ENCODE data around the gene NCAPD3.
"Not testable (repeated sequence)": the region's sequence is repeated elsewhere in the genome, so short reads cannot be mapped to it uniquely, and the experiment has no call there.

Gene NCAPD3, protein sequence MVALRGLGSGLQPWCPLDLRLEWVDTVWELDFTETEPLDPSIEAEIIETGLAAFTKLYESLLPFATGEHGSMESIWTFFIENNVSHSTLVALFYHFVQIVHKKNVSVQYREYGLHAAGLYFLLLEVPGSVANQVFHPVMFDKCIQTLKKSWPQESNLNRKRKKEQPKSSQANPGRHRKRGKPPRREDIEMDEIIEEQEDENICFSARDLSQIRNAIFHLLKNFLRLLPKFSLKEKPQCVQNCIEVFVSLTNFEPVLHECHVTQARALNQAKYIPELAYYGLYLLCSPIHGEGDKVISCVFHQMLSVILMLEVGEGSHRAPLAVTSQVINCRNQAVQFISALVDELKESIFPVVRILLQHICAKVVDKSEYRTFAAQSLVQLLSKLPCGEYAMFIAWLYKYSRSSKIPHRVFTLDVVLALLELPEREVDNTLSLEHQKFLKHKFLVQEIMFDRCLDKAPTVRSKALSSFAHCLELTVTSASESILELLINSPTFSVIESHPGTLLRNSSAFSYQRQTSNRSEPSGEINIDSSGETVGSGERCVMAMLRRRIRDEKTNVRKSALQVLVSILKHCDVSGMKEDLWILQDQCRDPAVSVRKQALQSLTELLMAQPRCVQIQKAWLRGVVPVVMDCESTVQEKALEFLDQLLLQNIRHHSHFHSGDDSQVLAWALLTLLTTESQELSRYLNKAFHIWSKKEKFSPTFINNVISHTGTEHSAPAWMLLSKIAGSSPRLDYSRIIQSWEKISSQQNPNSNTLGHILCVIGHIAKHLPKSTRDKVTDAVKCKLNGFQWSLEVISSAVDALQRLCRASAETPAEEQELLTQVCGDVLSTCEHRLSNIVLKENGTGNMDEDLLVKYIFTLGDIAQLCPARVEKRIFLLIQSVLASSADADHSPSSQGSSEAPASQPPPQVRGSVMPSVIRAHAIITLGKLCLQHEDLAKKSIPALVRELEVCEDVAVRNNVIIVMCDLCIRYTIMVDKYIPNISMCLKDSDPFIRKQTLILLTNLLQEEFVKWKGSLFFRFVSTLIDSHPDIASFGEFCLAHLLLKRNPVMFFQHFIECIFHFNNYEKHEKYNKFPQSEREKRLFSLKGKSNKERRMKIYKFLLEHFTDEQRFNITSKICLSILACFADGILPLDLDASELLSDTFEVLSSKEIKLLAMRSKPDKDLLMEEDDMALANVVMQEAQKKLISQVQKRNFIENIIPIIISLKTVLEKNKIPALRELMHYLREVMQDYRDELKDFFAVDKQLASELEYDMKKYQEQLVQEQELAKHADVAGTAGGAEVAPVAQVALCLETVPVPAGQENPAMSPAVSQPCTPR (N-terminal part only)

DNA sequence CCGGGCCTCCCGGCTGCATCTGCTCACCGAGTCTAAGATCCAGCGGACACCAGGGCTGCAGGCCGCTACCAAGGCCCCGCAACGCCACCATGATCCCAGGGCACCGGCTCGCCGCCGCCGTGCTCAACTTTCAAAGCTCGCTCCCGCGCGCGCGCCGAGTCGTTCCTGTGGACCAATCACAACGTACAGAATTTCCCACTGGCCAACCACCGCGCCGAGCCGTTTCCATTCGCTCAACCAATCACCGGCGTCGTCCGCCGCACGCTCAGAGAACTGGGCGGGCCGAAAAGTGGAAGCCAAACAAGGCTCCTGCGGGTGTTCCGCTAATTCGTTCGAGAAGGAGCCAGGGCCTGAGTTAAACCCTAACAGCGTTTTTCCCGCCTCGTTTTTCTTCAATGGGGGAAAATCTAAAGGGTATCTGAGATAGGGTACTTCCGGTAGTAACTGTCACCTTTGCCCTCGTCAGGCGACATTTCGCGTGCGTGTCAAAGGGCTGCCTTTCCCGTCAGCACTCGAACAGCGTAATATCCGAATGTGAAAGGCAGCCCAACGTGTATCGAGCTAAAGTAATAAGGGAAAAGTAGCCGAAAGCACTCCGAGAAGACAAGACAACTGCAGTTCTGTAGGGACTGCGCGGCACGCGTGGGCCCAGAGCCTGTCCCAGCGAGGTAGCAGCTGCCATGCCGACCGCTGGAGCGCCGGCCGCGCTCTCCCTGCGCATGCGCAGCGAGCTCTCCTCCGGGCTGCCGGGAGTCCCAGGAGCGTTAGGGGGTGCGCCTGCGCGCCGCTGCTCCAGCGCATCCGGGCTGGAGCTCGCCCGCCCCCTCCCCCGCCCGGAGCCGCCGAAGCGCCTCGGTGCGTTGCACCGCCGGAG, at the start of gene NCAPD3, which contains the start of gene VPS26B:
NCAPD3 (minus strand) TSS at position 132 of the 874 bp plus-strand sequence; CDS start at position 91, 41 bp downstream.
VPS26B (plus strand) TSS at position 836 of the 874 bp plus-strand sequence. CDS start 452 bp downstream, outside the sequence.
- DNase-seq, result peak; percentile 57

DNA sequence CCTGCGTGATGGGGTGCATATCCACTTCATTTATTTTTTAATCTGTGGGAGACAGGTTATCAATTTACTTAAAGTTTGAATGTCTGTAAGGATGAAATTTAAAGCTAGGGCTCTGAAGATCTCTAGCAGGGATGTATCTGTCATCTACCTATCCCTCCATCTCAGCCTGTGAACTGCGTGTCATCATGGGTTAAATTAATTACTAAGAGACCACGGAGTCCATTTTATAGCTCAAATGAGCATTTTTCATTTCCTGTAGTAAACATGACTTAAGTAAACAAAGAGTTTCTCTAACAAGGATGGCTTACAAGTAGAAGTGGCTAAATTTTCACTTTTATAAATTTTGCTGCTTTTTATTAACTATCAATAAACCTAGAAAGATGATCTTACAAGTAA, 49.5 kb upstream of the NCAPD3 start:
- DNase-seq, result no peak

DNA sequence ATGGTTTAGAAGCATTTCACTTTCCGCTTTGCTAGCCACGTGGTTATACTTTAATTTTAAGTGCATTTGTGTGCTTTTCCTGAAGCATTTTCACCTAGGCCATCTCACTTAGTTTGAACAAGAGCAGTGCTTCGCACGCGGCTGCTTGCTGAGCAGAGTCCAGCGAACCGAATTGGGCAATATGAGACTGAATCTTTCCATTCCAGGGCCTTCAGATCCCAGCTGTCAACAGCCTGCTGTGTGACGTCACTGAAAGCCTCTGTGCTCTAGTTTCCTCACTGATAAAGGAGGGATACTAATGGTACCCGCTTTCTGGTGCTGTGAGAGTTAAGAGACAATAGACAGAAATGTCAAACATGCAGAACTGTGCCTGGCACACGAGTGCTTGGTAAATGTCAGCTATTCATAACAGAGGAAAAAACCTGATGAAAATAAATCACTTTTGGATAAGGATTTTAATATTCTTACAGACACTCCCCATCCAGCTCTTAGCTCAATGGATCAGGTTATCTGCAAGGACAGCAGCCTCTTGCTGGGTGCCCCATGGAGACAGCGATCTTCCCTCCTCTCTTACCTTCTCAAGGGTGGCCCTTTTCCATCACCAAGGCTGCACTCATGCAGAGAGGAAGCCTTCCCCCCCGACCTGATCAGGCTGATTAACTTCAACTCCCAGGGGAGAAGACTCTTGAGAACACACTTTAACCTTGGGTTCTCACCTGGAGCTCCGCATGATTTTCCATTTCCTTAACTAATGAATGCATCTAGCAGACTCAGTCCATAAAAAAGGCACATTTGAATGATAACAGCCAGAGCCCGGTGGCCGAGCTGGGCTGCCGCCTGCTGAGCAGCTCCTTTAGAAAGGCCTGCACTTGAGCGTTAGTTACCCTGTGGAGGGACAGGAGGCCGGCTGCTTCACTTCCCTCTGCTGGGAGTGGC, 48.9 kb upstream of the NCAPD3 start:
- DNase-seq, result no peak

DNA sequence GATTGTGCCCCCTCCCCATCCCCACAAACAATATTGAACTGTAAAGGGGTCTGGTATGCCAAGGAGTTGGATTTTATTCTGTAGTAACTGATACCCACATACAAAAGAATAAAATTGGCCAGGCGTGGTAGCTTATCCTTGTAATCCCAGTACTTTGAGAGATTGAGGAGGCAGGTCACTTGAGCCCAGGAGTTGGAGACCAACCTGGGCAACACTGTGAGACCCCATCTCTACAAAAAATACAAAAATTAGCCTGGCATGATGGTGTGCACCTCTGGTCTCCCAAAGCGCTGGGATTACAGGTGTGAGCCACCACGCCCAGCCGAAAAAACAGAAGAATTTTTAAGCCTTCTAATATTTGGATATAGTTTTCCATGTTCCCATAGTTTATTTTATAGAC, 48.2 kb upstream of the NCAPD3 start:
- no peak for DNase-seq

DNA sequence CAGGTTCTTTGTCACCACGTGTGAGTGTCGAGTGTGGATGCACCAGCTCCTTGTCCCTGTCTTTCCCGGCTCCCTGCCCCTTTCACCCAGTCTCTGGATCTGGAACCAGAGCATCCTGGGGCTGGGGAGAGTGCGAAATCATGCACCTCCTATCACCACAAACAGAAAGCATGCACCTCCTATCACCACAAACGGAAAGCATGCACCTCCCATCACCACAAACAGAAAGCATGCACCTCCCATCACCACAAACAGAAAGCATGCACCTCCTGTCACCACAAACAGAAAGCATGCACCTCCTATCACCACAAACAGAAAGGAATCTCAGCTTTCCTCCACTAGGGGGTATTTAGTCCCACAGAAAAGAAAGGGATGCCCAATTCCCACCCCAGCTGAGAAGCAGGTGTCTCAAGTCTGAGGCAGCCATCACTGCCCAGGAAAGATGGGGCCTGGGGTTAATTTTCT, 46.5 kb upstream of the NCAPD3 start:
- no peak for DNase-seq

DNA sequence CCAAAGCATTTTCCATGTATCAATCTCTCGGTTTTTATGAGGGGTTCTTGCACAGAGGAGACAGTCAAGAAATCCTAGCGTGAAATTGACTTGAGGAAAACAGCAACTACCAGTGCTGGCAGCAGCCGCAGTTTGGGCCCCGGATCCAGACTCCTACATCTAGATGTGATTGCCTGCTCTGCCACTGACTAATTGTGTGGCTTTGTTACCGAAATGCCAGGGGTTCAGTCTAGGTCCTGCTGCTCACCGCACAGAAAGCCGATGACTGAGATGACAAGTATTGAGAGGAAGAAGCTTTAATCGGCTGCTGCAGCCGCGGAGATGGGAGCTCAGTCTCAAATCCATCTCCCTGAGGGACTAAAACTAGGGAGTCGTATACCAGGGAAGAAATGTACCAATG, 44.2 kb upstream of the NCAPD3 start:
- DNase-seq, result no peak

DNA sequence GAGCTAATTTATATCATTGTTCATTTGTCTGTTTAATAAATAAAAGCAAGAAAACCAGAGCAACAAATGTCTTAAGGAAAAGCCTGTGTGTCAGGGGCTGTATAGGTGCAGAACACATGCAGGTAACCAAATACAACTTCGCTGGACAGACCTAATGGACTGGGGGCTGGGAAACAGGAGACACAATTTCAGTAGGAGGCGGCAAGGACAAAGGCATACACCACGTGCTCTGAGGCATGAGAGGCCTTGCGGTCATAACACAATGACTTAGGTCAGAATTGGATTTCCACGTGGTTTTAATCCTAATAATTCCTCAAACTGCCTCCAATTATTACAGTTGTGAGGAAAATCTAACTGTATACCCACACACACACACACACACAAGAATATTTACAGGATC, 43.7 kb upstream of the NCAPD3 start:
- DNase-seq, result no peak

DNA sequence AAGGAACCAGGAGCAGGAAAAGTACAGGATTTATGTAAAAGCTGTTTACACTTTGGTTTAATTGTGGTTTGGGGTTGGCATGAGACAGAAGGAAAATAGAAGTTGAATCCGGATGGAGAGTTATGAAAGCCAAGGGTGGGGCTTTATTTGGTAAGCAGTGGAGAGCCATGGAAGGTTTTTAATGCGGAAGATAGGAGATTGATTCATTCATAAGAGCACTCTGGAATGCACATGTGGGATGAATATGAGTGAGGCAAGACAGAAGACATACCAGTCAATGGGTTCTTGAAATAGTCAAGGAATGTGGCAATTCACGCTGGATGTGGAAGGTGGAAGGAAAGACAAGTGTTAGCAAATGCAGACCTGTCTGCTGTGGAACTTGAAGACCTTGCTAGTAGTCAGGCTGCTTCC, 43.1 kb upstream of the NCAPD3 start:
- no peak for DNase-seq

DNA sequence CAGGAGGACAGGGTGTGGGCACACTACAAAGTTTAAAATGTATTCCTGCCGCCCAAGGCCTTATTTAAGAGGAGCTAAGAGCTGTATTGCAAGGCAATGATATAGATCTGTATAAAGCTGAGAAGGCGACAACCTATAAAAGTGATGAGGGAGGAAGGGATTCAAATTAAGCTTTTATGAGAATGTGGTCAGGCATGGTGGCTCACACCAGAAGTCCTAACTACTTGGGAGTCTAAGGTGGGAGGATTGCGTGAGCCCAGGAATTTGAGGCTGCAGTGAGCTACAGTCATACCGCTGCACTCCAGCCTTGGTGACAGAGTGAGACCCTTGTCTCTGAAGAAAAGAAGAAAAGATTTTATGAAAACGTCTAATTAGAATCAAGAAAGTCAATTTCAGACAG, 42.7 kb upstream of the NCAPD3 start:
- no peak for DNase-seq

DNA sequence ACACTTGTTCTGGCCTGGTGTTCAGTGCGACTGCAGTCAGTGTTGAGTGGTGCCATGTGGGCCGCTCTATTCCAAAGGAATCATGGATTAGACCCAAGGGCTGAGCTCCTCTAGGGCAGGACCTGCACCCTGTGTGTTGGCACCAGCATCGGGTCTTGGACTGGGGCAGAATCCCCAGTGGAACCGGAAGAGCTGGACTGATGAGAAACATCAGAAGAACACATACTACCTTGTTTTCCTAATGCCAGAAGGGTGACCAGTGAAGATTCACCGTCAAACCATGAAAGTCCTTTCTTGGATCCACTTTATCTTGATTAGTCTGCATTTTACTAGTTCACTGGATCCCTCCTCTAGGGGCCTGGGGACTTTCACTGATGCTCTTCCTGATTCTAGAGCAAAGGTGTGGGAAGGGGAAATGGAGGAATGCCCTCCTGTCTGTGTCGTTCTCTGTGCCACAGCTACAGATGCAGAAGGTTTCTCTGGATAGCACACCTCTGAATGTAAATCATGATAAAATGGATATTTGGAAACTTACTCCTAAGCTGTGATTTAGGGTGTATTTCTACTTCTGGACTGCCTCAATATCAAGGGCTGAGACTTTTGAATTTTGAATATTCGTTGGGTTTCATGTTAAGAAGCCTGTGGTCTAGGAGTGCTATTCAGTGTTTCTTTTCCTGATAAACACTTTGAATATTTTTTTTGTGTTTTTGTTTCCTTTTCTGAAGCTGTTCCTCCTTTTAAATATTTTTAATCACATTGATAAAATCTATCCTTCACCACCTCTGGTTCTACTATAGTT, 41.4 kb upstream of the NCAPD3 start:
- no peak for DNase-seq

DNA sequence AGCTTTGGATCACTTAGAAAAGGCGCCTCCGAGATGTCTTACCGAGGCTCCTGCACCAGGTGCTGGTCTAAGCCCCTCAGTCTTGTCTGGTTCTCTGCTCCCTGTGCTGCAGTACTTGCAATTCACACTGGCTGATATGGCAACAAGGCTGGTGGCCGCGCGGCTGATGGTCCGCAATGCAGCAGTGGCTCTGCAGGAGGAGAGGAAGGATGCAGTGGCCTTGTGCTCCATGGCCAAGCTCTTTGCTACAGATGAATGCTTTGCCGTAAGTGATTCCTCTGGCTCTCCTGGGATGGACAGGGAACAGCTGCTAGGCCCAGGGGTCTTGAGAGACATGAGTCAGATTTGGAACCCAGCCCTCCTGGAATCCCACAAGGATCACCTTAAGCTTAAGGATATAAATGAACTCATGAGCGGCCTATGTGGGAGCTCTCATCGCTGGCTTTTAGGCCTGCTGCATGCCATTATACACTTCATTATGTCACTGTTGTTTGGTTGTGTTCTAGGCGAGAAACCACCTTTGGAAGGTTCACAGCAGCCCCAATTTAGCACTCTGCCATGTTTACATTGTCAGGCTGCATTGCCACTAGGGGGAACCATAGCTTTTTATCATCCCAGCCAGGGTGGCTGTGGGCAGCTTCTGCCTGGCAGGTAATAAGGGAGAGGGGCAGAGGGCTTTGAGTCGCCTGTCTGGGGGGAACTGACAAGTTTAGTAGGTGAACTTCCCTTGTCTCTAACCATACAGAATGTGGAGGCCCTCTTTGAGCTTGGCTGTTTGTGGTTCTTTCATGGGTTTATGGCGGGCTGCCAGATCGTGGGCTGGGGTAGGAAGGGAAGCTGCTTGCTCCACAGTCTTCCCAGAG, 38.1 kb upstream of the NCAPD3 start:
- no peak for DNase-seq

DNA sequence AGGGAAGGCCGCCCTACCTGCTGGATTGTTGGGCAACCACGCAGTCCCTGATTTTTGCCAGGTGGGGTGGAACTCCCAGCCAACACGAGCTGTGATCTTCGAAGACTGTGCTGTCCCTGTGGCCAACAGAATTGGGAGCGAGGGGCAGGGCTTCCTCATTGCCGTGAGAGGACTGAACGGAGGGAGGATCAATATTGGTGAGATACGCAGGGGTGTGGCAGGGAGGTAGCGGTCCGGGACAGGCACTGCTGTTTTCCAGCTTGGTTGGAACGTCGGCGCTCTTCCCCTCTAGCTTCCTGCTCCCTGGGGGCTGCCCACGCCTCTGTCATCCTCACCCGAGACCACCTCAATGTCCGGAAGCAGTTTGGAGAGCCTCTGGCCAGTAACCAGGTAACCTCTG, 37.2 kb upstream of the NCAPD3 start:
- DNase-seq, result no peak

DNA sequence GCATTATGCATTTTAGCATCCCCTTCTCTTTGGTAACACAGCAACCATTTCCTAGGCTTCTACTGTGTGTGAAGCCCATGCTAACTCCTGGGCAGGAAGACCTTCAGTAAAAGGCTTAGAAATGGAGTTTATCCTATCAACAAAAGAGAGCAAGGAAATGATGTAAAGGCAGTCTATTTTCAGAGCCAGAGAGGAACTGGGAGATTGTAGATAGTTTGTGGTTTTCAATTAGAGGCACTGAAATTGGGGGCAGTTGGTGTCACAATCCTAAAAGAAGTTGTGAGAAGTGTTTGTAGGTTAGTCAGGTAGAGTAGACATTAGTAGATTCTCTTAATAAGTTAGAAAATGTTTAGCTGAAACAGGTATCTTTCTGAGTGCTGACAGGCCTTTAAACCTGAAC, 36.7 kb upstream of the NCAPD3 start:
- DNase-seq, result peak; percentile 24

DNA sequence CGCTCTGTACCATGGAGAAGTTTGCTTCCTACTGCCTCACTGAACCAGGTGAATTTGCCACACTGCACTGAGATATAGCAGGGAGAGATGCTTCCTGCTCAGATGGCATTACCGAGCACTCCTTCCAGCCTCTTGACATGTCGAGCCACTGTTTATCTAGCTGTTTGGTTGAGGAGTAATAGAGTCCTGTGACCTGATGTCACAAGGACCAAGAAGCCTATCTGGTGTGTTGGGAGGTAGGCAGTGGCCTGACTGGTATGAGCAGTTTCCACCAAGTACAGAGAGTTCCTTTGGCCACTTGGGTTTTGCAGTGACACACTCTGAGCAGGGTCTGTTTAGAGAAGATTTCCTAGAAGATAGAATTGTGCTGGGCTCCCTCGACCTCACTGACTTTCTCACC, 34.8 kb upstream of the NCAPD3 start:
- DNase-seq, result no peak

DNA sequence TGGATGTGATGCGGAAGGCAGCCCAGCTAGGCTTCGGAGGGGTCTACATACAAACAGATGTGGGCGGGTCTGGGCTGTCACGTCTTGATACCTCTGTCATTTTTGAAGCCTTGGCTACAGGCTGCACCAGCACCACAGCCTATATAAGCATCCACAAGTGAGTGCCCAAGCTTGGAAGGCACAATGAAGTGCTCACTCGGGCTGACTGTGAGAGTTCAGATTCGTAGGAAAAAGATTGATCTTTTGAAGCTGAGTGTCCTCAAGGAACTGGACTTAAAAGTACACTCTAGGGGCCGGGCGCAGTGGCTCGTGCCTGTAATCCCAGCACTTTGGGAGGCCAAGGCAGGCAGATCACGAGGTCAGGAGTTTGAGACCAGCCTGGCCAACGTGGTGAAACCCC, 33.3 kb upstream of the NCAPD3 start:
- no peak for DNase-seq

DNA sequence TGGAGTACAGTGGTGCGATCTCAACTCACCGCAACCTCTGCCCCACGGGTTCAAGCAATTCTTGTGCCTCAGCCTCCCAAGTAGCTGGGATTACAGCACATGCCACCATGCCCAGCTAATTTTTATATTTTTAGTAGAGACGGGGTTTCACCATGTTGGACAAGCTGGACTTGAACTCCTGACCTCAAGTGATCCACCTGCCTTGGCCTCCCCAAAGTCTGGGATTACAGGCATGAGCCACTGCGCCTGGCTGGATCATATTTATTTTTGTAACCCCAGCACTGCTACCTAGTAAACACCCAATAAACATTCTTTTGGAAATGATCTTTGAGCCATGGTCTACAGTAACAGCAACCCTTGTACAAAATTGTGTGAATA, 31.4 kb upstream of the NCAPD3 start:
- DNase-seq, result not testable (repeated sequence)

DNA sequence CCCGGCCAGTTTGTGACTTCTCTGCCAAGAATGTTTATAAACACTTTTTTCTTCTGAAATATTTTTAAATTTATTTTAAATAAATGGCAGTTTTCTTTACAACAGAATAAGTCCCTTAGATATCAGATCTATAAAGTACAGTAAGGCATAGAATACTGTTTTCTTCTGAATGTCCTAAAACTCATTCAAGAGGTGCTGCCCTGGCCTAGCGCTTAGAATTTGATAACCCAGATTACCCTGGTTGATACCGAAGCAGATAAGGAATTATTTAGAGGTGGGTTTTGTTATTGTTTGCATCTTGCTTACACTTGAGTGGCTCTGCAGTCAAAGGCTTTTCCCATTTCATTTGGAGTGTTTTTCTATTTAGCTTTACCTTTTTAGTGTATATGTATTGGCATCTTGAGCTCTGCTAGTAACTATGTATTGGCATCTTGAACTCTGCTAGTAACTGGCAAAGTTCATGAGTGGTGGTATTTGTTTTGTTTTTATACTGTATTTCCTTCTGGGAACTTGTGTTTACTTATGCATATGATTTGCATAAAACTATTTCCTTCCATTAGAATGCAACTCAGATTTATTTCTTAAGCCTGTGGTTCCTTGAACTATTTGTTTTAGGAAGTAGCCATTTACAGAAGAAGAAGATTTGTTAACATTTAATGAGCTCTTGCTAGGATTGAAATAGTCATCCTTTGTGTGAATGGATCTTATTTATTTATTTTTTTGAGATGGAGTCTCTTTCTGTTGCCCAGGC, 30.8 kb upstream of the NCAPD3 start:
- no peak for DNase-seq
